Keratinocyte (primary cell): ENCODE measurements around the gene KRTAP4-2. TPM values are rescaled to one million over a fixed set of nuclear protein-coding genes. Genes with fewer than 3 reads are reported as not detected.
A peak's percentile ranks its signal among the peaks of the same experiment; 100 is the strongest.
"Not testable (repeated sequence)": the region's sequence is repeated elsewhere in the genome, so short reads cannot be mapped to it uniquely, and the experiment has no call there.

Source experiments
- DNase-seq: peaks from one replicate; pipeline ENCODE4 v3.0.0-alpha.2; 2011; ENCODE audit warnings: low read depth, missing footprints, low spot score
- FAIRE-seq: peaks from 2 replicates; lab custom pipeline; 2011; peaks lifted over from hg19 to GRCh38; lab: Jason Lieb, UNC
- H2AFZ ChIP-seq: 2 replicates; pipeline ENCODE4 v1.6.0; 2012; ENCODE audit warnings: low read length, control low read depth, inconsistent platforms; ENCODE audit not compliant: control insufficient read depth
- H3K27ac ChIP-seq: 2 replicates; pipeline ENCODE4 v1.5.1; 2011; ENCODE audit warnings: low read length; ENCODE audit not compliant: control insufficient read depth, insufficient read depth
- H3K27me3 ChIP-seq: 3 replicates; pipeline ENCODE4 v1.6.0; 2011; ENCODE audit warnings: low read length; ENCODE audit not compliant: control insufficient read depth, insufficient read depth; ENCODE audit errors: extremely low read depth
- H3K36me3 ChIP-seq, 2 experiments: 2 replicates in 1 of 2; 3 replicates in 1 of 2; pipeline ENCODE4 v1.5.1; 2011; ENCODE audit warnings: low read length in 2 of 2, mild to moderate bottlenecking in 1 of 2; ENCODE audit not compliant: control insufficient read depth in 2 of 2, insufficient read depth in 2 of 2; ENCODE audit errors: extremely low read depth in 1 of 2
- H3K4me1 ChIP-seq: 3 replicates; pipeline ENCODE4 v1.5.1; 2011; ENCODE audit warnings: low read length; ENCODE audit not compliant: control insufficient read depth, insufficient read depth; ENCODE audit errors: extremely low read depth
- H3K4me2 ChIP-seq: 3 replicates; pipeline ENCODE4 v1.6.0; 2011; ENCODE audit warnings: low read depth, low read length; ENCODE audit not compliant: control insufficient read depth, insufficient read depth; ENCODE audit errors: extremely low read depth
- H3K4me3 ChIP-seq, 3 experiments: fragments of 200-600 bp in 1 of 3; sonication (generic) in 1 of 3; 2 replicates in 2 of 3; 3 replicates in 1 of 3; pipeline ENCODE4 v1.5.1; 2011 to 2016; ENCODE audit warnings: low read length in 3 of 3, mild to moderate bottlenecking in 3 of 3, control low read depth in 2 of 3, inconsistent platforms in 1 of 3, low read depth in 1 of 3, mixed read lengths in 1 of 3, mixed run types in 1 of 3, moderate library complexity in 1 of 3; ENCODE audit not compliant: control insufficient read depth in 2 of 3, insufficient read depth in 2 of 3; ENCODE audit errors: extremely low read depth in 1 of 3
- H3K79me2 ChIP-seq: 2 replicates; pipeline ENCODE4 v1.6.0; 2012; ENCODE audit warnings: low read length; ENCODE audit not compliant: control insufficient read depth, insufficient read depth
- H3K9ac ChIP-seq: 3 replicates; pipeline ENCODE4 v1.6.0; 2011; ENCODE audit warnings: low read length; ENCODE audit not compliant: control insufficient read depth, insufficient read depth; ENCODE audit errors: extremely low read depth
- H3K9me1 ChIP-seq: 3 replicates; pipeline ENCODE4 v1.6.0; 2011; ENCODE audit warnings: low read length; ENCODE audit not compliant: control insufficient read depth, insufficient read depth; ENCODE audit errors: extremely low read depth
- H3K9me3 ChIP-seq: 2 replicates; pipeline ENCODE4 v1.5.1; 2012; ENCODE audit warnings: low read depth, low read length; ENCODE audit not compliant: control insufficient read depth
- H4K20me1 ChIP-seq: 3 replicates; pipeline ENCODE4 v1.6.0; 2011; ENCODE audit warnings: low read length; ENCODE audit not compliant: control insufficient read depth, insufficient read depth; ENCODE audit errors: extremely low read depth
- EZH2 ChIP-seq: IDR thresholded peaks from one replicate; pipeline ENCODE4 v1.6.1; 2012; ENCODE audit warnings: inconsistent platforms, mild to moderate bottlenecking, low read length, moderate library complexity
- dilution Hi-C: fragments of 300-500 bp; cut with MboI; formaldehyde crosslinking; loops from one replicate; pipeline ENCODE4 v1.7.0; 2020; ENCODE audit warnings: low sequenced_read_pairs; ENCODE audit not compliant: extremely low pct_ligation_motif_present
- polyA plus RNA-seq, 5 experiments: library from polyadenylated mRNA; depleted of rRNA in 3 of 5; stranded (reverse) in 3 of 5; stranded (forward) in 1 of 5; unstranded in 1 of 5; fragments of >200 nt; gene quantifications; 1 replicate in 1 of 5; 2 replicates in 3 of 5; 3 replicates in 1 of 5; pipeline versions ENCODE4 v1.2.1 to v1.2.3, GENCODE V29; 2011 to 2012; ENCODE audit warnings: missing spikeins in 2 of 5, low read depth in 1 of 5, low replicate concordance in 1 of 5
- TF ChIP-seq, protein P1 (sequence below), 3 experiments: IDR thresholded peaks in 1 of 3; conservative IDR thresholded peaks in 1 of 3; optimal IDR thresholded peaks in 1 of 3; 2 replicates in 2 of 3; 3 replicates in 1 of 3; pipeline versions ENCODE3 to v1.5.1; 2011; ENCODE audit warnings: low read length in 3 of 3, mild to moderate bottlenecking in 3 of 3, moderate library complexity in 2 of 3, control low read depth in 1 of 3, inconsistent platforms in 1 of 3; ENCODE audit not compliant: insufficient read depth in 2 of 3; ENCODE audit errors: extremely low read depth in 1 of 3

The KRTAP4-2 gene
- polyA plus RNA-seq, 1 donor (not counting 4 experiments of a cell fraction or from before 2014, with no cell fraction given), result not detected

DNA sequence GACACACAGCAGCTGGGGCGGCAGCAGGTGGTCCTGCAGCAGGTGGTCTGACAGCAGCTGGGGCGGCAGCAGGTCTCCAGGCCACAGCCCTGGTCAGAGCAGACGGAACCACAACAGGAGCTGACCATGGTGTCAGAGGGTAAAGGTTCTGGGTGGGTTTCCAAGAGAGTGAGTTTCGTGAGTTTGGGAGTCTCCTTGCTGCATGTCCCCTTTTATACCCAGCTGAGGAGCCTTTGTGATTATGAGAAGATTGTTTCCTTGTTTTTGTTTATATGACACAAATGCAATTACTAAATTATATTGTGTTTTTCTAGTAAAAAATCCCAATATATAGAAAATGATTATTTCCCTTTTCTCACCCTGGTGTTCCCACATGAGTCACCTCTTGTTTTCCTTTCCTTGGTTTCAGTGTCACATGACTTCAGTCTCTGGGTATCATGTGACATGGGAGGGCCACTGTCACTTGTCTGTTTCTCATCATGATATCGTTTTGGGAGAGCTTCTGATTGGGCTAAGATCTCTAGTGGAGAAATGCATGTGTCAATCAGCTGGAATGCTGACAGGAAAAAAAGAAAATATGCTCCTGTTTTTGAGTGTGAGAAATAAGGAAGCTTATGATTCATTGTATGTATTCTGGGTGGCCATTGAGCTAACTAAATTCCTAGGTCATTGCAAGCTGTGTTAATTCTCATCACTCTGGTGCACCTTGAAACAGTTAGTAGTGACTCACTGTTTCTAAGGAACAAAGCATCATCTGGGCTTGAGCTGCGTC is 37.5 kb downstream of the KRTAP4-2 start, which contains the start of gene KRTAP4-6:
Gene KRTAP4-6, minus strand, starts transcription at position 185 of the 772 bp plus-strand sequence. Its CDS starts 57 bp downstream, at position 128.
- dilution Hi-C loops, result no loop called here
- no peak within 1 kb of the TSS for H3K9ac ChIP-seq

DNA sequence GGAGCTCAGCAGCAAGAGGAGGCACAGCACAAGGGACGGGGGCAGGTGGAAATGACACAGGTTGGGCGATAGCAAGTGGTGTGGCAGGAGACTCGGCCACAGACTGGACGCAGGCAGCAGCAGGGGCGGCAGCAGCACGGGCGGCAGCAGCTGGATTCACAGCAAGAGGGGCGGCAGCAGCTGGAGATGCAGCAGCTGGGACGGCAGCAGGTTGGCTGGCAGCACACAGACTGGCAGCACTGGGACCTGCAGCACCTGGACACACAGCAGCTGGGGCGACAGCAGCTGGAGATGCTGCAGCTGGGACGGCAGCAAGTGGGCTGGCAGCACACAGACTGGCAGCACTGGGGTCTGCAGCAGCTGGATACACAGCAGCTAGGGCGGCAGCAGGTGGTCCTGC is 38.2 kb downstream of the KRTAP4-2 start:
- DNase-seq, H3K9me1 ChIP-seq, H3K4me2 ChIP-seq, H3K4me3 ChIP-seq, H3K9ac ChIP-seq, H3K27me3 ChIP-seq, H2AFZ ChIP-seq, H3K79me2 ChIP-seq, H4K20me1 ChIP-seq, H3K9me3 ChIP-seq, FAIRE-seq, H3K4me1 ChIP-seq, H3K36me3 ChIP-seq, dilution Hi-C loops: not testable (repeated sequence)
- peak overlapping the region; percentile 59 for H3K27ac ChIP-seq

More for the DNA sequence above, 37.5 kb downstream of the KRTAP4-2 start, which contains the start of gene KRTAP4-6:
- Histone ChIP-seq H3K27me3 (no peaks in the 10 kb centered on the region), H2AFZ (no peak within 1 kb of the TSS), H3K36me3 (no peaks in the 10 kb centered on the region), H3K4me2 (peak within 1 kb of the TSS; percentile 11), H3K79me2 (no peaks in the 10 kb centered on the region), H3K9me1 (no peaks in the 10 kb centered on the region), H3K4me1 (peaks cover 8% of the 10 kb centered on the region), H3K9me3 (peaks cover 8% of the 10 kb centered on the region), H3K4me3 (no peak within 1 kb of the TSS), H4K20me1 (no peaks in the 10 kb centered on the region), H3K27ac (peak within 1 kb of the TSS; percentile 59)
- peak; percentile 97 for FAIRE-seq
- TF ChIP-seq EZH2, result no peak
- TF ChIP-seq, protein P1, sequence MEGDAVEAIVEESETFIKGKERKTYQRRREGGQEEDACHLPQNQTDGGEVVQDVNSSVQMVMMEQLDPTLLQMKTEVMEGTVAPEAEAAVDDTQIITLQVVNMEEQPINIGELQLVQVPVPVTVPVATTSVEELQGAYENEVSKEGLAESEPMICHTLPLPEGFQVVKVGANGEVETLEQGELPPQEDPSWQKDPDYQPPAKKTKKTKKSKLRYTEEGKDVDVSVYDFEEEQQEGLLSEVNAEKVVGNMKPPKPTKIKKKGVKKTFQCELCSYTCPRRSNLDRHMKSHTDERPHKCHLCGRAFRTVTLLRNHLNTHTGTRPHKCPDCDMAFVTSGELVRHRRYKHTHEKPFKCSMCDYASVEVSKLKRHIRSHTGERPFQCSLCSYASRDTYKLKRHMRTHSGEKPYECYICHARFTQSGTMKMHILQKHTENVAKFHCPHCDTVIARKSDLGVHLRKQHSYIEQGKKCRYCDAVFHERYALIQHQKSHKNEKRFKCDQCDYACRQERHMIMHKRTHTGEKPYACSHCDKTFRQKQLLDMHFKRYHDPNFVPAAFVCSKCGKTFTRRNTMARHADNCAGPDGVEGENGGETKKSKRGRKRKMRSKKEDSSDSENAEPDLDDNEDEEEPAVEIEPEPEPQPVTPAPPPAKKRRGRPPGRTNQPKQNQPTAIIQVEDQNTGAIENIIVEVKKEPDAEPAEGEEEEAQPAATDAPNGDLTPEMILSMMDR (optimal IDR thresholded peaks at IDR 0.05 in 1 of 3, IDR thresholded peaks at IDR 0.05 in 1 of 3, conservative IDR thresholded peaks at IDR 0.05 in 1 of 3; ENCODE audit: extremely low read depth in 1 of 3, insufficient read depth in 2 of 3, low read length in 3 of 3), result no peak
- peak; percentile 91 for DNase-seq
